Activated B cell treated with CpG ODN at 0.5 μM for 24 hours (primary cell): ENCODE measurements around the gene MYO5B. TPM values are rescaled to one million over a fixed set of nuclear protein-coding genes. Genes with fewer than 3 reads are reported as not detected.

Experiments
- ATAC-seq: fragments of 200-7000 bp; cut with Tn5 transposase; one replicate; pipeline ENCODE4 v1.10.0; 2021; ENCODE audit warnings: low read depth, mild to moderate bottlenecking, moderate library complexity
- CTCF ChIA-PET: fragments of 350-600 bp; sonication (Branson Sonifier 250); formaldehyde crosslinking; loops from one replicate; lab custom pipeline; 2021; ENCODE audit warnings: antibody characterized with exemption; lab: Charles Lee
- POLR2A ChIA-PET: fragments of 350-600 bp; sonication (Branson Sonifier 250); formaldehyde crosslinking; loops from one replicate; lab custom pipeline; 2021; ENCODE audit warnings: antibody characterized with exemption; lab: Charles Lee
- DNase-seq: peaks from one replicate; pipeline ENCODE4 v3.0.0; 2022
- H3K27ac Mint-ChIP-seq: one replicate; pipeline ENCODE4 v1.8.0; 2020; ENCODE audit warnings: mixed read lengths
- H3K27me3 Mint-ChIP-seq: one replicate; pipeline ENCODE4 v1.8.0; 2021; ENCODE audit warnings: mixed read lengths
- H3K36me3 Mint-ChIP-seq: one replicate; pipeline ENCODE4 v1.8.0; 2021; ENCODE audit warnings: low read depth, mixed read lengths
- H3K4me1 Mint-ChIP-seq: one replicate; pipeline ENCODE4 v1.8.0; 2021; ENCODE audit warnings: mixed read lengths
- H3K4me3 Mint-ChIP-seq: one replicate; pipeline ENCODE4 v1.8.0; 2020; ENCODE audit warnings: mild to moderate bottlenecking, mixed read lengths
- H3K9me3 Mint-ChIP-seq: one replicate; pipeline ENCODE4 v1.8.0; 2020; ENCODE audit warnings: mixed read lengths
- intact Hi-C: fragments of 100-400 bp; cut with micrococcal nuclease; formaldehyde crosslinking; loops from one replicate; pipeline ENCODE4 v1.15.1; 2024
- total RNA-seq: library from RNA; stranded (reverse); gene quantifications from 2 replicates; pipeline ENCODE4 v1.2.3, GENCODE V29; 2022
- TF ChIP-seq, protein P1 (sequence below): fragments of 200-600 bp; IDR thresholded peaks from one replicate; pipeline ENCODE4 v1.8.0; 2022; ENCODE audit warnings: antibody characterized with exemption, mild to moderate bottlenecking

The MYO5B gene
- total RNA-seq, 1 donor from 2014 or later, result 0.49 TPM

DNA sequence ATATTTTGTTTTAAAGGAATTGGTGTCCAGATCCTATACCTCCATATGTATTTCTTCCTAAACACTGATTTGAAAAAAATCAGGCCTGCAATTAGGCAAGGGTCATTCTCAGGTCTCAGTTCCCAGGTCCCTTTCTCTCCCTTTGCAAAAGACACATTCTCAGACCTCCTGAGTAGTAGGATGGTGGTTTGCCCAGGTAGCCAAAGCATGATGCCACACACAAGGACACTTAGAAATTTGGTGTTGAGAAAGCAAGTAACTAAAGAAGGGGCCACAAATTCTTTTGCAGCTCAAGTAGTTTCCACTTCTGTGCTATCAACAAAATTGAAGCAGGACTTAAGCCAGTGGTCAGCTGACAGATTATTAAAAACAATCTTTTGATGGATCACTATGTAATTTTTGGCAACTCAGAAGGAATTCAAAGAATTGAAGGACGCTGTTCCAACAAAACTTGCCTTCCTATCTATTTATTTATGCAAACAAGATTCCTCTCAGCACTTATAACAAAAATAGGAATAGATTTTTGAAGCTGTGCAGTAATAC is 6.6 kb upstream of the MYO5B start:
- Mint-ChIP-seq H3K27ac (no peak overlapping the region), H3K4me3 (no peak overlapping the region), H3K9me3 (peaks cover 13% of the 10 kb centered on the region), H3K27me3 (peaks cover 63% of the 10 kb centered on the region), H3K36me3 (no peaks in the 10 kb centered on the region), H3K4me1 (peaks cover 9% of the 10 kb centered on the region)
- ChIA-PET POLR2A (no interaction called here), CTCF (interaction anchor here (0.9 to 1.1 kb wide), 2 partner anchors 67 to 156 kb away, joined by 3 to 4 read pairs; no protein-coding TSS in a partner anchor)
- ATAC-seq (no peak), DNase-seq (no peak)
- intact Hi-C loops, result no loop called here
- TF ChIP-seq, protein P1, sequence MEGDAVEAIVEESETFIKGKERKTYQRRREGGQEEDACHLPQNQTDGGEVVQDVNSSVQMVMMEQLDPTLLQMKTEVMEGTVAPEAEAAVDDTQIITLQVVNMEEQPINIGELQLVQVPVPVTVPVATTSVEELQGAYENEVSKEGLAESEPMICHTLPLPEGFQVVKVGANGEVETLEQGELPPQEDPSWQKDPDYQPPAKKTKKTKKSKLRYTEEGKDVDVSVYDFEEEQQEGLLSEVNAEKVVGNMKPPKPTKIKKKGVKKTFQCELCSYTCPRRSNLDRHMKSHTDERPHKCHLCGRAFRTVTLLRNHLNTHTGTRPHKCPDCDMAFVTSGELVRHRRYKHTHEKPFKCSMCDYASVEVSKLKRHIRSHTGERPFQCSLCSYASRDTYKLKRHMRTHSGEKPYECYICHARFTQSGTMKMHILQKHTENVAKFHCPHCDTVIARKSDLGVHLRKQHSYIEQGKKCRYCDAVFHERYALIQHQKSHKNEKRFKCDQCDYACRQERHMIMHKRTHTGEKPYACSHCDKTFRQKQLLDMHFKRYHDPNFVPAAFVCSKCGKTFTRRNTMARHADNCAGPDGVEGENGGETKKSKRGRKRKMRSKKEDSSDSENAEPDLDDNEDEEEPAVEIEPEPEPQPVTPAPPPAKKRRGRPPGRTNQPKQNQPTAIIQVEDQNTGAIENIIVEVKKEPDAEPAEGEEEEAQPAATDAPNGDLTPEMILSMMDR, result no peak

DNA sequence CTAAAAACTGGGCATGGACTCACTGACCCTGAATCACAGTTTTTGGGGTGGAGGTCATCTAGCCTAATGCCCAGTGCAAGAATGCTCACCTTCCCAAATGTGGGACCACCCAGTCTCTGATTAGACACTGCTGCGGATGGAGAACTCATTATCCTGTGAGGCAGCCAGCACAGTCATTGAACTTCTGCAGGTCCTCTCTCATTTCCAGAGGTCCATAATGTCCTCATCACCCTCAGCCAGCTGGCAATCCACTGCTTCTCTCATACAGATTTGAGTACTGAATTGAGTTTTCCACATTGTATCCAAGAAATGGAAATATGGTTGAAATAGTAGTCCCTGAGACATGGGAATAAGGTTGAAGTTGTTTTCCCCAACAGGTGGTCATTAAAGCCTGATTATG is 5.0 kb upstream of the MYO5B start:
- ATAC-seq (no peak), DNase-seq (no peak)
- Mint-ChIP-seq H3K9me3 (peaks cover 13% of the 10 kb centered on the region), H3K36me3 (no peaks in the 10 kb centered on the region), H3K27me3 (peaks cover 63% of the 10 kb centered on the region), H3K4me3 (no peak overlapping the region), H3K27ac (no peak overlapping the region), H3K4me1 (peaks cover 15% of the 10 kb centered on the region)
- ChIA-PET CTCF (no interaction called here), POLR2A (no interaction called here)
- TF ChIP-seq, protein P1, result no peak
- intact Hi-C loops, result loop anchor here (5.0 to 10.0 kb wide), 2 partner anchors 67 to 1525 kb away; partner anchors contain the start of gene CFAP53

DNA sequence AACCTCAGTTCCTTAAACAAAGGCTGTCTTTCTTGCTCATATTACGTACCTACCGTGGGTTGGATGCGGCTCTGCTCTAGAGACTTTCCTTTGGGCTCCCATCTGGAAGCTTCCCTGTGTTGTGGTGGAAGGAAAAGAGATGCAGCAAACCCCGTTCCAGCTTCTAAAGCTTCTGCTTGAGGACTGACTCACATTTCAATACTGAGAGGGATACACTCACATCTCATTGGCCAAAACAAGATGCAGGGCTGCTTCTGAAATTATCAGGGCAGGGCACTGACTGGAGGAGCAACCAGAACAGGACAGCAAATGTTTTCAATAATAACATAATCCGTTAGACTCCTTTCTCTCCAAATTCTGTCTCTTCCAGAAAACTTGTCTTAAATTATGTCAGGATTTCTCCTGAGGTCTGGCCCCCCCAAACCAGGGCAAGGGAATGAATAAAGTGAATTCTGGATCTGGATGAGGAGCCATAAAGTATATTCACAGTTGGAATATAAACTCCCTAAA is 4.5 kb upstream of the MYO5B start:
- Mint-ChIP-seq H3K4me3 (no peak overlapping the region), H3K4me1 (peaks cover 14% of the 10 kb centered on the region), H3K36me3 (no peaks in the 10 kb centered on the region), H3K9me3 (peaks cover 13% of the 10 kb centered on the region), H3K27me3 (peaks cover 58% of the 10 kb centered on the region), H3K27ac (no peak overlapping the region)
- DNase-seq (no peak), ATAC-seq (no peak)
- intact Hi-C loops, result loop anchor here (5.0 to 10.0 kb wide), 2 partner anchors 68 to 1525 kb away; partner anchors contain the start of gene CFAP53
- TF ChIP-seq, protein P1, result no peak
- ChIA-PET POLR2A (no interaction called here), CTCF (no interaction called here)

DNA sequence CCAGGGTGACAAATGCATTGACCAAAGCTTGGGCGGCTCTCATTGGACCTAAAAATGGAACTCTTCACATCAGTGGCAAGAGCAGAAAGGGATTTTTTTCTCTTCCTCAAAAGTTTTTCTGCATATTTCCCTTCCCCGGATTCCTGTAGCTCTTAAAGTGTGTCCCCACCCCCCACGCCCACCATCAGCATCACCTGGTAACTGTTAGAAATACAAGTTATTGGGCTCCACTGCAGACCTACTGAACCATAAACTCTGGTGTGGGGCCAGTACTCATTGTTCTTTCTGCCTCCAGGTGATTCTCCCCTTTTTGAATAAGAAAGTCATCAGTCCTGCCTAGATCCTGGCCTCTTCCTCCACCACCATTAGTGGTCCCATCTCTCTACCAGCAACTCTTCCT is 1.3 kb upstream of the MYO5B start:
- ChIA-PET POLR2A (no interaction called here), CTCF (interaction anchor here (1.6 to 2.6 kb wide), 2 partner anchors 21 to 161 kb away, joined by 4 to 12 read pairs; no protein-coding TSS in a partner anchor)
- Mint-ChIP-seq H3K36me3 (no peaks in the 10 kb centered on the region), H3K27me3 (peaks cover 57% of the 10 kb centered on the region), H3K4me1 (peaks cover 12% of the 10 kb centered on the region), H3K9me3 (peaks cover 10% of the 10 kb centered on the region), H3K4me3 (peak overlapping the region; percentile 13), H3K27ac (no peak overlapping the region)
- DNase-seq (no peak), ATAC-seq (no peak)
- intact Hi-C loops, result loop anchor here (5.0 to 10.0 kb wide), 2 partner anchors 71 to 1521 kb away; partner anchors contain the start of gene CFAP53
- TF ChIP-seq, protein P1, result no peak

DNA sequence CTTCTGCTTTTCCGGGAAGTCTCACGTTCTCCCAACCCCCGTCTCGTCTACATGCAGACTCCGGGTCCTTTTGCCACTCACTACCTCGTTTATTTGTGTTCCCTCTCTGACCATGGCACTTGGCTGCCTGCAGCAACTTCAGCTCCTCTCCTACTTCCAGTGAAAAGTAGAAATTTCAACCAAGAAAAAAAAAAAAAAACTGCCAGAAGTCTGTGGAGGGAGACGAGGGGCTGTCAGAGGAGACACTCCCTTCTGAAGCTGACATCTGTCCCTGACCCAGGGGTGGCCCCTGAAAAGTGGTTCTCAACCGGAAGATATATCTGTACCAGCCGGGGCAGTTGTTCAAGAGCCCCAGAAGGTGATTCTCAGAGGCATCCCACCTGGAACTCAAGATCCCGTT is 742 bp upstream of the MYO5B start:
- Mint-ChIP-seq H3K9me3 (peaks cover 5% of the 10 kb centered on the region), H3K4me1 (peaks cover 12% of the 10 kb centered on the region), H3K27me3 (peaks cover 57% of the 10 kb centered on the region), H3K27ac (no peak overlapping the region), H3K4me3 (peak overlapping the region; percentile 29), H3K36me3 (no peaks in the 10 kb centered on the region)
- CTCF ChIA-PET, result interaction anchor here (1.0 to 2.6 kb wide), 5 partner anchors 9 to 1520 kb away, joined by 3 to 12 read pairs (median 4); no protein-coding TSS in a partner anchor
- no peak for DNase-seq
- POLR2A ChIA-PET, result no interaction called here
- TF ChIP-seq, protein P1, result no peak
- ATAC-seq, result no peak
- intact Hi-C loops, result loop anchor here (2.0 to 10.0 kb wide), 3 partner anchors 72 to 1521 kb away; partner anchors contain the start of gene CFAP53
